GM13977 (cell line): ENCODE results near the gene TFR2.

Experiments used
- DNase-seq: peaks from one replicate; pipeline ENCODE4 v3.0.0; 2012; ENCODE audit warnings: low spot score
- in situ Hi-C: fragments of 300-500 bp; cut with MboI; formaldehyde crosslinking; loops from one replicate; pipeline ENCODE4 v1.12.0; 2022; ENCODE audit warnings: low sequenced_read_pairs, low pct_unique_long_range_greater_than_20kb, mixed read lengths, inconsistent platforms; ENCODE audit not compliant: unreplicated experiment
- TF ChIP-seq, protein P1 (sequence below): IDR thresholded peaks from 2 replicates; pipeline ENCODE4 v1.5.1; 2012; ENCODE audit warnings: mild to moderate bottlenecking, control low read depth; ENCODE audit not compliant: insufficient read depth; ENCODE audit errors: extremely low read depth, missing control alignments

TFR2 gene

DNA sequence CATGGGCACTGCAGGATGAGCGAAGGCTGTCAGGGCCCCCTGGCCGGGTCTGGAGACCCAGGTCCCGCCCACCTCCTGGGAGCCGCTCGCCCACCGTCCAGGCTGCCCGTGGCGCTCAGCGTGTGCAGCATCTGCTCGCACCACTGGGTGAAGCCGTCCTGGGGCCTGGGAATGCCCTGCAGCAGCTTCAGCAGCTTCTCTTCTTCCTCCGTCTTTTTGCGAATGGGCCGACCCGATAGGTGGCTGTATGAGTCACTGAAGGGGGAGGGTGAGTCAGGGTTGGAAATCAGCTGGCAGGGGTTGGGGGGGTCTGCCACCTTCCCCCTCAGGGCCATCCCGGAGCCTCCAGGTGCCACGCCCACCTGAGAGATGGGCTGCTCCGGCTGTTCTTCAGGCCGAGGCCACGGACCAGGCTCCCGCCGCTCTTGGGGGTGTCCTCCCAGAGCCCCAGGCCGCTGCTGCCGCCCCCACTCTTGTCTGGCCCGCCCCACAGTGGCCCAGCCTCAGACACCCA is 40.9 kb upstream of the TFR2 start:
- DNase-seq: peak; percentile 23
- TF ChIP-seq, protein P1, sequence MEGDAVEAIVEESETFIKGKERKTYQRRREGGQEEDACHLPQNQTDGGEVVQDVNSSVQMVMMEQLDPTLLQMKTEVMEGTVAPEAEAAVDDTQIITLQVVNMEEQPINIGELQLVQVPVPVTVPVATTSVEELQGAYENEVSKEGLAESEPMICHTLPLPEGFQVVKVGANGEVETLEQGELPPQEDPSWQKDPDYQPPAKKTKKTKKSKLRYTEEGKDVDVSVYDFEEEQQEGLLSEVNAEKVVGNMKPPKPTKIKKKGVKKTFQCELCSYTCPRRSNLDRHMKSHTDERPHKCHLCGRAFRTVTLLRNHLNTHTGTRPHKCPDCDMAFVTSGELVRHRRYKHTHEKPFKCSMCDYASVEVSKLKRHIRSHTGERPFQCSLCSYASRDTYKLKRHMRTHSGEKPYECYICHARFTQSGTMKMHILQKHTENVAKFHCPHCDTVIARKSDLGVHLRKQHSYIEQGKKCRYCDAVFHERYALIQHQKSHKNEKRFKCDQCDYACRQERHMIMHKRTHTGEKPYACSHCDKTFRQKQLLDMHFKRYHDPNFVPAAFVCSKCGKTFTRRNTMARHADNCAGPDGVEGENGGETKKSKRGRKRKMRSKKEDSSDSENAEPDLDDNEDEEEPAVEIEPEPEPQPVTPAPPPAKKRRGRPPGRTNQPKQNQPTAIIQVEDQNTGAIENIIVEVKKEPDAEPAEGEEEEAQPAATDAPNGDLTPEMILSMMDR: no peak
- in situ Hi-C loops: no loop called here

DNA sequence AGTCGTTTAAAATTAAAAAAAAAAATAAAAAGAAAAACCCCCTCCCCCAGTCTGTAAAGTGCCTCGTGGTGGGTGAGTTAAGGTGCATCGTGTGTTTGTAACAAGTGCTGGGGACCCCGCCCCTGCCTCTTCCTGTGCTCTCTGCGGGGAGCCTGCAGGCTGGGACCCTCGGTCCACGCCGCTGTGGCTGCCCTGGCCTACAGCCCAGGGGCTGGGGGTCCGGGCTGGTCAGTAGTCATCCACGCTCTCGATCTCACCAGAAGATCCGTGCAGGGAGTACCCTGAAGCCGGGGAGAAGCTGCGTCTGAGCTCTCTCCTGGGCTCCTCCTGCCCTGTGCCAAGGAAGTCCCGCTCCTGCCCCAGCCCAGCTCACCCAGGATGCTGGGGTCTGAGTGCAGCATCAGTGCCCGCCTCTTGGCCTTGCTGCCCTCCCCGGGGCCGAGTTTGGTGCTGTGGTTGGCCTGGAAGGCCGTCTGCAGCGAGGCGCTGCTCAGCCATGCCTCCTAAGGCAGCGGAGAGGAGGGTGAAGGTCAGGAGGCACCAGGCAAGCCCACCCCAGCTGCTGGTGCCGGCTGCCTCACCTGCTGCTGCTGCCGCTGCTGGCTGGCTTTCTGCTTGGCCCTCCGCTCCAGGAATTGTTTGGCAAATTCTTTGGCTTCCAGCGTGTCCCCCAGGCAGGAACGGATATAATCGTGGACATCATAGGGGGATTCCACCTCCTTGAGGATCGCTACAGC is 40.3 kb upstream of the TFR2 start:
- peak; percentile 27 for DNase-seq
- TF ChIP-seq, protein P1: no peak
- in situ Hi-C loops: no loop called here

DNA sequence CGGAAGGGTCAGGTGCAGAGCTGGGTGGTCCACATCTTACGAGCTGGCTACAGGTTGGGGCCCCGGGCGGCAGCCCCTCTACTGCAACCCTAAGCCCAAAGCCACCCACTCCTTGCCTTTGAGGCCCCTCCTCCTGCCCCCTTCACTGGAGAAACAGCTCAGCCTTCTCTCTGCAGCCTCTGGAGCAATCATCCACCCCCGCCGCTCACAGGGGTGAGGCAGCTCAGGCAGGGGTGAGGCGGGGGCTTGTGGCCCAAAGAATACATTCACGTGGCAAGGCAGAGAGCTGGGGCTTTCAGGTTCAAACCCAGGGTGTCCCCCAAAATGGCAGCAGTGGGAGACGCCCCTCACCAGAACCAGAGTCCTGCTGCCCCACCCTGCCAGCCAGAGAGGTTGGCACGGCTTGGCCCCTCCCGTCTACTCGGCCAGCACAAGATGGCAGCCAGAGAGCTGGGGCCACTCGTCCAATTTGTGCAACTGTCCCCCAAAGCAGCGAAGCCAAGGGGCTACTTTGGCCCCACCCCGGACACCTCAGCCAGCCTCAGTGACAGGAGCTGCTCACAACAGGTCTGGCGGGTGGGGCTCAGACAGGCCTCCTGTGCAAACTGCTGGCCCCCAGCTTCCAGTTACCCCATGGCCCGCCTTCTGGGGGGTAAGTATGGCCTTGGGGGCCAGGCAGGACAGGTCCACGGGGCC is 39.4 kb upstream of the TFR2 start:
- in situ Hi-C loops: no loop called here
- TF ChIP-seq, protein P1: no peak

DNA sequence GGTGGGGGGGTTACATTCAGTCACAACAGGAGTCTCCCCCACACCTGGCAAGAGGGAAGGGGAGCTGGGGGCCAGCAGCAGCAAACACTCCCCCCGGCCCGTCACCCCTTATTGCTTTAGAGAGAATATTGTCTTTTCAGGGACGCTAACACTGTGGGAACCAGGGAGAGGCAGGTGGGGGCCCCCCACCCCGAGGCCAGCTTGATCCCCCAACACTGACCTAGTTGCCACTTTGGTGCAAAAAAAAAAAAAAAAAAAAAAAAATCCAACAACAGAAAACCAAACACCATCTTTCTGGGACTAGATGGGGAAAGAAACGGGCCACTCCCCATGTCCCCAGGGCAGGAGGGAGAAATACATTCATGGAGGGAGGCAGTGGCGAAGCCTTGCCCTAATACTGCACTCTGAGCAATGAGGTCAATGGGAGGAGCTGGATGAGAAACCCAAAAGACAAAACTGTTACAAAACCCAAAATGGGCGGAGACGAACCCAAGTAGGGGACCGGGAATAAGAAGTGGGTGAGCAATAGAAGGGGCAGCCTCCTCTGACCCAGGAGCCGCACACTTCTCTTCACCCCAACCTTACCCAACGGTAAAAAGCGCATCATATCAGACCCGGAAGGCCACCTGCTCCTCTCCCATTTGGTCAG is 38.7 kb upstream of the TFR2 start:
- in situ Hi-C loops: no loop called here
- TF ChIP-seq, protein P1: no peak
- DNase-seq: peak; percentile 15

More for the DNA sequence above, 39.4 kb upstream of the TFR2 start:
- DNase-seq: no peak

DNA sequence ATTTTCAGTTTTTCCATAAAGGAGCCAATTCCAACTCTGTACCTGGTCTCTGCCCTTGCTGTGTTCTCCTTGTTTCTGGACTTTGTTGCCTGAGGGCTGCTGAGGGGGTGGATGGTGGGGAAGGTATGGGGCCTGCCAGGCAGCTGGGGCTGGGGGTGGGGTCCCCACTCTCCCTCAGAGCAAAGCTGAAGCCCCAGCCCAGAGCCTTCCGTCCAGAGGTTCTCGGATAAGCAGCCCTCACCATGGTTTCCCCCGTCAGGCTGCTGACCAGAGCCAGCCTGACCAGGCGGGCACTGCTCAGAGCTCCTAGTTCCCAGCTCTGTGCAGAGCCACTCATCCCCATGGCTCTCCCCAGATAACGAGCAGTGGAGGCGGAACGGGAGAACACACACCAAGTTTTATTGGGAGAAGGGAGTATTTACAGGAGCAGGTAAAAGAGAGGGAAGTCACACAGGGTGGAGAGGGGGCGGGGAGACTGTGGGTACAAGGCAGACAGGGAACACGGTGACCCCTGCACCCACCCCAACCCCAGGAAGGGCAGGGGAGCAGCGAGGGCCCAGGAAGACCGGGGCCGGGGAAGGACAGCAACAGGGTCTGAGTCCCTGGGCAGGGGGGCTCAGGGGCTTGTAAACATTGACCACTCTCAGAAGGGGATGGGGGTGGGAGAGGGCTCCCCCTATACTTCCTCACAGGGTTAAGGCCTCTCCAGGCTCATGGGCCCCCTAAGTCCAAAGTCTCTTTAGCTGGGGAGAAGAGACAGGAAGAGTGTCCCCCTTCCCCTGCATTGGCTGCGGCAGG is 38.0 kb upstream of the TFR2 start:
- peak; percentile 27 for DNase-seq
- TF ChIP-seq, protein P1: no peak
- in situ Hi-C loops: no loop called here
